SU-DHL-6 (cell line): ENCODE measurements around the gene IRGQ.
A peak's percentile ranks its signal among the peaks of the same experiment; 100 is the strongest.

ENCODE experiments used
- H2AFZ ChIP-seq: fragments of 200-600 bp; sonication (generic); 2 replicates; pipeline ENCODE4 v1.6.1; 2014; ENCODE audit warnings: low read depth, mild to moderate bottlenecking, moderate library complexity, mixed read lengths, antibody characterized with exemption, low read length; ENCODE audit not compliant: severe bottlenecking
- H3F3A ChIP-seq: fragments of 200-600 bp; shearing (Covaris generic); 2 replicates; pipeline ENCODE4 v1.6.0; 2016; ENCODE audit warnings: antibody characterized with exemption, mild to moderate bottlenecking; ENCODE audit not compliant: insufficient read depth
- H3K27ac ChIP-seq: fragments of 200-600 bp; sonication (generic); 2 replicates; pipeline ENCODE4 v1.5.1; 2016; ENCODE audit warnings: low read depth, mild to moderate bottlenecking, low read length, moderate library complexity, mixed read lengths
- H3K27me3 ChIP-seq: fragments of 200-600 bp; sonication (generic), shearing (Covaris generic); 2 replicates; pipeline ENCODE4 v1.6.0; 2014; ENCODE audit warnings: mild to moderate bottlenecking, low read length
- H3K36me3 ChIP-seq: fragments of 200-600 bp; sonication (generic); 2 replicates; pipeline ENCODE4 v1.6.1; 2014; ENCODE audit warnings: mild to moderate bottlenecking, low read length, mixed read lengths
- H3K4me2 ChIP-seq: fragments of 300-600, 200-600 bp; shearing (Covaris generic), sonication (generic); 2 replicates; pipeline ENCODE4 v1.6.0; 2014; ENCODE audit warnings: low read length, low read depth, mild to moderate bottlenecking; ENCODE audit not compliant: poor library complexity, severe bottlenecking
- H3K4me3 ChIP-seq: fragments of 200-600 bp; sonication (generic); 2 replicates; pipeline ENCODE4 v1.5.1; 2014; ENCODE audit warnings: antibody characterized with exemption, low read length, mild to moderate bottlenecking, mixed read lengths; ENCODE audit not compliant: insufficient read depth, poor library complexity, severe bottlenecking
- H3K79me2 ChIP-seq: fragments of 200-600 bp; sonication (generic); 2 replicates; pipeline ENCODE4 v1.6.1; 2014; ENCODE audit warnings: mild to moderate bottlenecking, low read length, moderate library complexity; ENCODE audit not compliant: insufficient read depth
- H3K9ac ChIP-seq: fragments of 200-600 bp; sonication (generic); 2 replicates; pipeline ENCODE4 v1.7.0; 2014; ENCODE audit warnings: mild to moderate bottlenecking, low read length
- H3K9me2 ChIP-seq: fragments of 200-600 bp; sonication (generic); replicated peaks from 2 replicates; pipeline ENCODE4 v1.6.1; 2014; ENCODE audit warnings: low read length; ENCODE audit not compliant: insufficient read depth
- H3K9me3 ChIP-seq: fragments of 200-600 bp; sonication (generic); 2 replicates; pipeline ENCODE4 v1.6.1; 2014; ENCODE audit warnings: low read length, mixed read lengths; ENCODE audit not compliant: insufficient read depth
- H4K20me1 ChIP-seq: fragments of 200-600 bp; sonication (generic); 2 replicates; pipeline ENCODE4 v1.6.1; 2014; ENCODE audit warnings: low read depth, mild to moderate bottlenecking, antibody characterized with exemption, low read length, moderate library complexity, mixed read lengths
- EZH2phosphoT487 ChIP-seq: fragments of 200-600 bp; sonication (generic), shearing (Covaris generic); conservative IDR thresholded peaks from 2 replicates; pipeline ENCODE4 v1.6.1; 2018; ENCODE audit warnings: mild to moderate bottlenecking, antibody characterized with exemption, low read length, moderate library complexity, mixed read lengths
- TF ChIP-seq, protein P1 (sequence below): fragments of 200-600 bp; sonication (generic); IDR thresholded peaks from one replicate; pipeline ENCODE4 v1.5.1; 2017; ENCODE audit warnings: antibody characterized with exemption, mild to moderate bottlenecking, low read length, moderate library complexity; ENCODE audit not compliant: insufficient read depth, poor library complexity, severe bottlenecking

The IRGQ gene

DNA sequence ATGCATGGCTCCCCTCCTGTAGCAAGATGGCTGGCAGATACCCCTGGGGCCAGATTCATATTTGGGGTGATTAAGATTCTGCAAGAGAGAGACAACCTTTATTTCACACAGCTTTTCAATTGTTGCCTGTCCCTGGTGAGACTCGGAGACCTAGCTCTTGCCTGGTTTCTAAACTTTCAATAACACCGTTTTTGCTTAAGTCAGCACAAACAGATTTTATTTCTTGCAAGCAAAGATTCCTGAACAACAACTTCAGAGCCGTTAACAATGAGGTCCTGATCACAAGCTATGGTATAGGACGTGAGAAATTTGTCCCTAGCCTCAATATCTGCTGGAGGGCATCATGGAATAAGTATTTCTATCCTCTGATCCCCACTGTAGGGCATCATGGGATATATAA is 46.6 kb upstream of the IRGQ start:
- Histone ChIP-seq H3K9me3 (no peaks in the 10 kb centered on the region), H3K4me3 (no peak overlapping the region), H3F3A (no peaks in the 10 kb centered on the region), H3K27me3 (no peaks in the 10 kb centered on the region), H2AFZ (no peak overlapping the region), H3K4me2 (no peak overlapping the region), H3K9me2 (no peaks in the 10 kb centered on the region), H3K27ac (no peak overlapping the region), H4K20me1 (no peaks in the 10 kb centered on the region), H3K9ac (no peak overlapping the region), H3K79me2 (no peaks in the 10 kb centered on the region), H3K36me3 (no peaks in the 10 kb centered on the region)
- TF ChIP-seq, protein P1, sequence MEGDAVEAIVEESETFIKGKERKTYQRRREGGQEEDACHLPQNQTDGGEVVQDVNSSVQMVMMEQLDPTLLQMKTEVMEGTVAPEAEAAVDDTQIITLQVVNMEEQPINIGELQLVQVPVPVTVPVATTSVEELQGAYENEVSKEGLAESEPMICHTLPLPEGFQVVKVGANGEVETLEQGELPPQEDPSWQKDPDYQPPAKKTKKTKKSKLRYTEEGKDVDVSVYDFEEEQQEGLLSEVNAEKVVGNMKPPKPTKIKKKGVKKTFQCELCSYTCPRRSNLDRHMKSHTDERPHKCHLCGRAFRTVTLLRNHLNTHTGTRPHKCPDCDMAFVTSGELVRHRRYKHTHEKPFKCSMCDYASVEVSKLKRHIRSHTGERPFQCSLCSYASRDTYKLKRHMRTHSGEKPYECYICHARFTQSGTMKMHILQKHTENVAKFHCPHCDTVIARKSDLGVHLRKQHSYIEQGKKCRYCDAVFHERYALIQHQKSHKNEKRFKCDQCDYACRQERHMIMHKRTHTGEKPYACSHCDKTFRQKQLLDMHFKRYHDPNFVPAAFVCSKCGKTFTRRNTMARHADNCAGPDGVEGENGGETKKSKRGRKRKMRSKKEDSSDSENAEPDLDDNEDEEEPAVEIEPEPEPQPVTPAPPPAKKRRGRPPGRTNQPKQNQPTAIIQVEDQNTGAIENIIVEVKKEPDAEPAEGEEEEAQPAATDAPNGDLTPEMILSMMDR: no peak
- no peak for TF ChIP-seq EZH2phosphoT487

DNA sequence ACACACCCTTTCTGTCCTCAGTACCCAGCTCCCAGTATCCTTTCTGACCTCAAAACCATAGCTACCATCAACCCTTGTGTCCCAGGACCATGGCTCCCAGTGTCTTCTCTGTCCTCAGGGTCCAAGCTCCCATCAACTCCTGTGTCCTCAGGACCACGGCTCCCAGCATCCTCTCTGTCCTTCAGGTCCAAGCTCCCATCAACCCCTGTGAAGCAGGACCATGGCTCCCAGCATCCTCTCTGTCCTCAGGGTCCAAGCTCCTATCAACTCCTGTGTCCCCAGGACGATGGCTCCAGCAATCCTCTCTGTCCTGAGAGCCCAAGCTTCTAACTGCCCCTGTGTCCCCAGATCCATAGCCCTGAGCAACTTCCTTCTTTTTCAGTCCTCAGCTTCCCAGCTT is 45.4 kb upstream of the IRGQ start:
- no peaks in the 10 kb centered on the region for H3K9me2 ChIP-seq
- no peak overlapping the region for H3K4me2 ChIP-seq
- H3K9me3 ChIP-seq: no peaks in the 10 kb centered on the region
- H4K20me1 ChIP-seq: no peaks in the 10 kb centered on the region
- H2AFZ ChIP-seq: no peak overlapping the region
- no peaks in the 10 kb centered on the region for H3K36me3 ChIP-seq
- no peak overlapping the region for H3K4me3 ChIP-seq
- TF ChIP-seq, protein P1: no peak
- TF ChIP-seq EZH2phosphoT487: no peak
- H3K27ac ChIP-seq: no peak overlapping the region
- no peaks in the 10 kb centered on the region for H3K79me2 ChIP-seq
- no peaks in the 10 kb centered on the region for H3K27me3 ChIP-seq
- H3K9ac ChIP-seq: no peak overlapping the region
- H3F3A ChIP-seq: no peaks in the 10 kb centered on the region

DNA sequence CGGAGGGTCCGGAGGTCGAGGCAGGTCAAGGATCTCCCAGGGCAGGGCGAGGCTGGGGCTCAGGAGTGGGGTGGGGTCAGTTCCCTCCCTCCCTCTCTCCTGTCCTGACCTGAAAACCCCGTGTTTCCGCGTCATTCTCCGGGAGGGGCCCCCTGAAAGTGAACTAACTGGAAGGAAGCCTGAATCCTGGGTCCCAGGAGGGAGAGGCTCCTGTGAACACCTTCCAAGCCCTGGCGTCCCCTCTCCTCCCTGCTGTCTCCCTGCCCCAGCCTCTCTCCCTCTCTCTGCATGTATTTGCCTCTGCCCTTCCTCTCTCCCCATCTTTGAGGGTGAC is 44.5 kb upstream of the IRGQ start:
- Histone ChIP-seq H3K27me3 (no peaks in the 10 kb centered on the region), H3K79me2 (no peaks in the 10 kb centered on the region), H3K9ac (no peak overlapping the region), H3K27ac (no peak overlapping the region), H4K20me1 (no peaks in the 10 kb centered on the region), H2AFZ (no peak overlapping the region), H3K9me3 (no peaks in the 10 kb centered on the region), H3K4me2 (peak overlapping the region; percentile 35), H3K4me3 (no peak overlapping the region), H3K9me2 (no peaks in the 10 kb centered on the region), H3F3A (no peaks in the 10 kb centered on the region), H3K36me3 (no peaks in the 10 kb centered on the region)
- TF ChIP-seq EZH2phosphoT487: no peak
- TF ChIP-seq, protein P1: no peak
